H9 (cell line): Measurements from ENCODE around the gene FMN1. TPM values are rescaled to one million over a fixed set of nuclear protein-coding genes. Genes with fewer than 3 reads are reported as not detected.

Experiments used
- DNase-seq: peaks from one replicate; pipeline ENCODE4 v3.0.0-alpha.2; 2017
- H2AFZ ChIP-seq: one replicate; pipeline ENCODE4 v1.6.1; 2013; ENCODE audit warnings: mild to moderate bottlenecking, low read length, control low read depth, moderate library complexity
- H2AK5ac ChIP-seq: 2 replicates; pipeline ENCODE4 v1.6.1; 2013; ENCODE audit warnings: low read length, control low read depth, mixed read lengths; ENCODE audit not compliant: insufficient read length
- H2BK120ac ChIP-seq: one replicate; pipeline ENCODE4 v1.6.1; 2013; ENCODE audit warnings: low read depth, mild to moderate bottlenecking, low read length, control low read depth, inconsistent platforms; ENCODE audit not compliant: poor library complexity, severe bottlenecking
- H2BK12ac ChIP-seq: 2 replicates; pipeline ENCODE4 v1.6.1; 2013; ENCODE audit warnings: low read length, control low read depth, mixed read lengths, low read depth; ENCODE audit not compliant: insufficient read length
- H2BK15ac ChIP-seq: 2 replicates; pipeline ENCODE4 v1.6.1; 2013; ENCODE audit warnings: low read depth, low read length, control low read depth
- H2BK20ac ChIP-seq: one replicate; pipeline ENCODE4 v1.6.1; 2013; ENCODE audit warnings: low read depth, mild to moderate bottlenecking, low read length, control low read depth, inconsistent platforms; ENCODE audit not compliant: poor library complexity, severe bottlenecking
- H2BK5ac ChIP-seq: 2 replicates; pipeline ENCODE4 v1.6.1; 2013; ENCODE audit warnings: low read length, control low read depth, mixed read lengths; ENCODE audit not compliant: insufficient read length
- H3K14ac ChIP-seq: 2 replicates; pipeline ENCODE4 v1.6.1; 2013; ENCODE audit warnings: low read length, control low read depth; ENCODE audit not compliant: insufficient read depth
- H3K18ac ChIP-seq: 2 replicates; pipeline ENCODE4 v1.6.1; 2013; ENCODE audit warnings: low read depth, mild to moderate bottlenecking, mixed read lengths, low read length, control low read depth; ENCODE audit not compliant: insufficient read length
- H3K23ac ChIP-seq: 2 replicates; pipeline ENCODE4 v1.6.1; 2013; ENCODE audit warnings: low read length, control low read depth, mixed read lengths, low read depth; ENCODE audit not compliant: insufficient read length
- H3K23me2 ChIP-seq: 2 replicates; pipeline ENCODE4 v1.6.1; 2013; ENCODE audit warnings: low read depth, mild to moderate bottlenecking, mixed read lengths, low read length, control low read depth; ENCODE audit not compliant: insufficient read length, poor library complexity, severe bottlenecking
- H3K27ac ChIP-seq: 2 replicates; pipeline ENCODE4 v1.5.1; 2013; ENCODE audit warnings: low read length, control low read depth, mixed read lengths, low read depth; ENCODE audit not compliant: insufficient read length
- H3K27me3 ChIP-seq: 2 replicates; pipeline ENCODE4 v1.6.1; 2013; ENCODE audit warnings: low read length, control low read depth, inconsistent platforms; ENCODE audit not compliant: insufficient read depth
- H3K4ac ChIP-seq: 2 replicates; pipeline ENCODE4 v1.6.1; 2013; ENCODE audit warnings: low read depth, mild to moderate bottlenecking, control low read depth, inconsistent platforms, low read length, moderate library complexity
- H3K4me1 ChIP-seq: 2 replicates; pipeline ENCODE4 v1.6.1; 2013; ENCODE audit warnings: low read length, control low read depth, inconsistent platforms; ENCODE audit not compliant: insufficient read depth
- H3K4me2 ChIP-seq: 2 replicates; pipeline ENCODE4 v1.6.1; 2013; ENCODE audit warnings: low read length, control low read depth, mixed read lengths; ENCODE audit not compliant: insufficient read length, insufficient read depth
- H3K56ac ChIP-seq: 2 replicates; pipeline ENCODE4 v1.6.1; 2013; ENCODE audit warnings: low read depth, mild to moderate bottlenecking, mixed read lengths, low read length, control low read depth; ENCODE audit not compliant: insufficient read length
- H3K79me1 ChIP-seq: 2 replicates; pipeline ENCODE4 v1.6.1; 2013; ENCODE audit warnings: low read depth, mild to moderate bottlenecking, moderate library complexity, low read length, control low read depth, inconsistent platforms; ENCODE audit not compliant: insufficient read depth, poor library complexity, severe bottlenecking
- H3K79me2 ChIP-seq: 2 replicates; pipeline ENCODE4 v1.6.1; 2013; ENCODE audit warnings: low read length, control low read depth, inconsistent platforms; ENCODE audit not compliant: insufficient read depth
- H3K9ac ChIP-seq: 2 replicates; pipeline ENCODE4 v1.6.1; 2013; ENCODE audit warnings: low read length, control low read depth, mixed read lengths; ENCODE audit not compliant: insufficient read length; ENCODE audit errors: extremely low read depth
- H3K9me3 ChIP-seq: one replicate; pipeline ENCODE4 v1.6.1; 2013; ENCODE audit warnings: low read depth, low read length, inconsistent platforms; ENCODE audit not compliant: control insufficient read depth
- H3T11ph ChIP-seq: one replicate; pipeline ENCODE4 v1.6.1; 2013; ENCODE audit warnings: mild to moderate bottlenecking, low read length, control low read depth, inconsistent platforms
- H4K20me1 ChIP-seq: one replicate; pipeline ENCODE4 v1.6.1; 2013; ENCODE audit not compliant: control insufficient read depth, insufficient read length, insufficient read depth
- H4K5ac ChIP-seq: 2 replicates; pipeline ENCODE4 v1.6.1; 2013; ENCODE audit warnings: low read depth, mild to moderate bottlenecking, mixed read lengths, low read length, control low read depth; ENCODE audit not compliant: insufficient read length
- H4K8ac ChIP-seq: replicated peaks from 2 replicates; pipeline ENCODE4 v1.6.1; 2013; ENCODE audit warnings: low read length, control low read depth, mixed read lengths, low read depth; ENCODE audit not compliant: insufficient read length
- H4K91ac ChIP-seq: 2 replicates; pipeline ENCODE4 v1.6.1; 2013; ENCODE audit warnings: low read depth, mild to moderate bottlenecking, moderate library complexity, mixed read lengths, low read length, control low read depth; ENCODE audit not compliant: insufficient read length
- H3K27ac Mint-ChIP-seq, 3 experiments: 2 replicates in 2 of 3; 3 replicates in 1 of 3; pipeline ENCODE4 v1.8.0; 2020 to 2021; ENCODE audit warnings: mixed read lengths in 3 of 3, mild to moderate bottlenecking in 1 of 3, moderate library complexity in 1 of 3
- H3K27me3 Mint-ChIP-seq: 2 replicates; pipeline ENCODE4 v1.8.0; 2021; ENCODE audit warnings: low read depth, mild to moderate bottlenecking, moderate library complexity, mixed read lengths
- H3K36me3 Mint-ChIP-seq, 3 experiments: 2 replicates in 2 of 3; 3 replicates in 1 of 3; pipeline ENCODE4 v1.8.0; 2020 to 2021; ENCODE audit warnings: low read depth in 3 of 3, mixed read lengths in 3 of 3; ENCODE audit not compliant: insufficient read depth in 1 of 3
- H3K4me1 Mint-ChIP-seq, 2 experiments: 2 replicates each; pipeline ENCODE4 v1.8.0; 2020; ENCODE audit warnings: mixed read lengths in 2 of 2
- H3K4me3 Mint-ChIP-seq, 2 experiments: 2 replicates in 1 of 2; 3 replicates in 1 of 2; pipeline ENCODE4 v1.8.0; 2020 to 2021; ENCODE audit warnings: mild to moderate bottlenecking in 2 of 2, mixed read lengths in 2 of 2, moderate library complexity in 1 of 2
- H3K9me3 Mint-ChIP-seq, 2 experiments: 2 replicates in 1 of 2; 3 replicates in 1 of 2; pipeline ENCODE4 v1.8.0; 2020; ENCODE audit warnings: mild to moderate bottlenecking in 2 of 2, mixed read lengths in 2 of 2, moderate library complexity in 1 of 2
- CTCF ChIP-seq: fragments of 200-600 bp; sonication (generic); conservative IDR thresholded peaks from 3 replicates; pipeline ENCODE4 v1.8.0; 2021; ENCODE audit warnings: antibody characterized with exemption, mild to moderate bottlenecking
- WGBS: extraction: QIAGEN DNeasy Blood & Tissue Kit; methylation state at CpG from one replicate; pipeline ENCODE4 v1.1.7; 2013; ENCODE audit warnings: missing lambda C conversion rate, low lambda C conversion rate, mixed read lengths; ENCODE audit not compliant: insufficient read length; ENCODE audit errors: extremely low coverage; 5-methylcytosine and 5-hydroxymethylcytosine counted together
- total RNA-seq: library from RNA; stranded (reverse); gene quantifications from 2 replicates; pipeline ENCODE4 v1.2.1, GENCODE V29; 2021

Gene FMN1
- total RNA-seq, 1 experiment from 2014 or later: 1.9 TPM

- no peaks in the 10 kb centered on the region for H3K79me2 ChIP-seq
- no peaks in the 10 kb centered on the region for H4K20me1 ChIP-seq
- H2BK12ac ChIP-seq: no peak overlapping the region
- no peaks in the 10 kb centered on the region for H3K27me3 Mint-ChIP-seq
- no peak overlapping the region for H2AFZ ChIP-seq
- no peaks in the 10 kb centered on the region; a peak in 1 of 5 replicates for H3K9me3 Mint-ChIP-seq
- H2BK120ac ChIP-seq: no peak overlapping the region
- no peak overlapping the region for H3K9ac ChIP-seq
- no peak overlapping the region for H3K56ac ChIP-seq
- H4K8ac ChIP-seq: no peak overlapping the region
- H4K5ac ChIP-seq: no peak overlapping the region
- H3K27ac ChIP-seq: no peak overlapping the region
- WGBS: no CpG with 5 or more reads among the region's 3 CpGs
- H3K14ac ChIP-seq: no peak overlapping the region
- no peaks in the 10 kb centered on the region for H3K36me3 Mint-ChIP-seq
- H3T11ph ChIP-seq: no peak overlapping the region
- no peaks in the 10 kb centered on the region for H3K9me3 ChIP-seq
- H4K91ac ChIP-seq: no peak overlapping the region
- no peak overlapping the region for H2AK5ac ChIP-seq
- no peak overlapping the region for H3K4me2 ChIP-seq
- H3K27ac Mint-ChIP-seq: no peak overlapping the region
- H3K4me1 ChIP-seq: no peaks in the 10 kb centered on the region; the same call in 1 of the 2 replicates
- no peak for TF ChIP-seq CTCF
- H3K18ac ChIP-seq: no peak overlapping the region
- no peak for DNase-seq
- no peak overlapping the region for H2BK20ac ChIP-seq
- H3K4me3 Mint-ChIP-seq: no peak overlapping the region
- peaks cover 19 to 21% of the 10 kb centered on the region in 2 experiments for H3K4me1 Mint-ChIP-seq
- no peak overlapping the region for H2BK5ac ChIP-seq
- H3K27me3 ChIP-seq: no peaks in the 10 kb centered on the region
- no peaks in the 10 kb centered on the region for H3K23me2 ChIP-seq
- H3K23ac ChIP-seq: no peak overlapping the region
- H2BK15ac ChIP-seq: no peak overlapping the region
- no peak overlapping the region for H3K4ac ChIP-seq
- H3K79me1 ChIP-seq: no peaks in the 10 kb centered on the region
Measured at GRCh38 chr15:32864841-32865240, 329.7 kb downstream of the FMN1 start.
